ENCODE data around the gene TMEM35B.
"Not testable (repeated sequence)": the region's sequence is repeated elsewhere in the genome, so short reads cannot be mapped to it uniquely, and the experiment has no call there.

The TMEM35B gene

GRCh38 chr1:34984793-34985608 lies at the start of gene TMEM35B:
TMEM35B (minus strand) TSS chr1:34985347; CDS start chr1:34985305, 42 bp downstream.
- peak; percentile 49 for DNase-seq (ENCODE audit: low spot score)

- no peak for DNase-seq (ENCODE audit: low spot score)
Observed at GRCh38 chr1:35033346-35033745, 48.2 kb upstream of the TMEM35B start.

- no peak for DNase-seq (ENCODE audit: low spot score)
Observed at GRCh38 chr1:35032384-35032739, 47.2 kb upstream of the TMEM35B start.

- peak; percentile 18 for DNase-seq (ENCODE audit: low spot score)
Observed at GRCh38 chr1:35030756-35031446, 45.8 kb upstream of the TMEM35B start.

- no peak for DNase-seq (ENCODE audit: low spot score)
Observed at GRCh38 chr1:35030338-35030737, 45.2 kb upstream of the TMEM35B start.

GRCh38 chr1:35029761-35030160 lies 44.6 kb upstream of the TMEM35B start:
- no peak for DNase-seq (ENCODE audit: low spot score)

GRCh38 chr1:35016406-35016805 lies 31.3 kb upstream of the TMEM35B start:
- no peak for DNase-seq (ENCODE audit: low spot score)

GRCh38 chr1:35014486-35014885 lies 29.3 kb upstream of the TMEM35B start:
- DNase-seq (ENCODE audit: low spot score) = no peak

- DNase-seq (ENCODE audit: low spot score) = no peak
Observed at GRCh38 chr1:35005711-35006110, 20.6 kb upstream of the TMEM35B start.

GRCh38 chr1:35001743-35002142 lies 16.6 kb upstream of the TMEM35B start:
- no peak for DNase-seq (ENCODE audit: low spot score)

- no peak for DNase-seq (ENCODE audit: low spot score)
Observed at GRCh38 chr1:34994878-34995277, 9.7 kb upstream of the TMEM35B start.

- DNase-seq (ENCODE audit: low spot score) = no peak
Observed at GRCh38 chr1:34988581-34988980, 3.4 kb upstream of the TMEM35B start.

GRCh38 chr1:34988147-34988546 lies 3.0 kb upstream of the TMEM35B start:
- no peak for DNase-seq (ENCODE audit: low spot score)

GRCh38 chr1:34987018-34987417 lies 1.9 kb upstream of the TMEM35B start:
- DNase-seq (ENCODE audit: low spot score) = no peak

- not testable (repeated sequence) for DNase-seq (ENCODE audit: low spot score)
Observed at GRCh38 chr1:34985609-34985904, 410 bp upstream of the TMEM35B start.

GRCh38 chr1:34984435-34984792 lies 733 bp downstream of the TMEM35B start:
- no peak for DNase-seq (ENCODE audit: low spot score)

- no peak for DNase-seq (ENCODE audit: low spot score)
Observed at GRCh38 chr1:34983700-34984355, 1.3 kb downstream of the TMEM35B start.

- no peak for DNase-seq (ENCODE audit: low spot score)
Observed at GRCh38 chr1:34982820-34983376, 2.2 kb downstream of the TMEM35B start.

- no peak for DNase-seq (ENCODE audit: low spot score)
Observed at GRCh38 chr1:34980715-34981114, 4.4 kb downstream of the TMEM35B start.

- DNase-seq (ENCODE audit: low spot score) = no peak
Observed at GRCh38 chr1:34978921-34979320, 6.2 kb downstream of the TMEM35B start.

- DNase-seq (ENCODE audit: low spot score) = no peak
Observed at GRCh38 chr1:34977858-34978257, 7.3 kb downstream of the TMEM35B start.

- no peak for DNase-seq (ENCODE audit: low spot score)
Observed at GRCh38 chr1:34977210-34977471, 8.0 kb downstream of the TMEM35B start.

All from HuH-7.5 (cell line).